ENCODE results near the gene NRIP3.
A peak's percentile ranks its signal among the peaks of the same experiment; 100 is the strongest.
"Not testable (repeated sequence)": the region's sequence is repeated elsewhere in the genome, so short reads cannot be mapped to it uniquely, and the experiment has no call there.

Gene NRIP3

DNA sequence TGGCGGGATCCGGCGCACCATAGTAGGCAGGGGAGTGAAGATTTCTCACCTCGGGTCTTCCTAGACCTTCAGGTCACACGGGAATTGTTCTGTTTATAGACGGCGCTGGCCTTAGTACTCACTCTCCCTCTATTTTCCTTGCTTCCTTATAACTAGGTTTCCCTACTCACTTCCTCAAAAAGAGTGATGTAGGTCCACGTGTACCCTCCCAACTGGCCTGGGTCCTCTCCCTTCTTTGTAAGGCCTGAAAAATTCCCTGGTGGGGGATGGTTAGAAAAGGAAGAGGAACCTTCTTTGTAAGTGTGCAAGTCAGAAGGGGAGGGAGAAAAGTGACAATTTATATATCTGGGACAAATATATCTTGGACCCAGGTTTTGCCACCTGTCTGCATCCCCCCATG is 36.6 kb downstream of the NRIP3 start:
- no peak for DNase-seq

DNA sequence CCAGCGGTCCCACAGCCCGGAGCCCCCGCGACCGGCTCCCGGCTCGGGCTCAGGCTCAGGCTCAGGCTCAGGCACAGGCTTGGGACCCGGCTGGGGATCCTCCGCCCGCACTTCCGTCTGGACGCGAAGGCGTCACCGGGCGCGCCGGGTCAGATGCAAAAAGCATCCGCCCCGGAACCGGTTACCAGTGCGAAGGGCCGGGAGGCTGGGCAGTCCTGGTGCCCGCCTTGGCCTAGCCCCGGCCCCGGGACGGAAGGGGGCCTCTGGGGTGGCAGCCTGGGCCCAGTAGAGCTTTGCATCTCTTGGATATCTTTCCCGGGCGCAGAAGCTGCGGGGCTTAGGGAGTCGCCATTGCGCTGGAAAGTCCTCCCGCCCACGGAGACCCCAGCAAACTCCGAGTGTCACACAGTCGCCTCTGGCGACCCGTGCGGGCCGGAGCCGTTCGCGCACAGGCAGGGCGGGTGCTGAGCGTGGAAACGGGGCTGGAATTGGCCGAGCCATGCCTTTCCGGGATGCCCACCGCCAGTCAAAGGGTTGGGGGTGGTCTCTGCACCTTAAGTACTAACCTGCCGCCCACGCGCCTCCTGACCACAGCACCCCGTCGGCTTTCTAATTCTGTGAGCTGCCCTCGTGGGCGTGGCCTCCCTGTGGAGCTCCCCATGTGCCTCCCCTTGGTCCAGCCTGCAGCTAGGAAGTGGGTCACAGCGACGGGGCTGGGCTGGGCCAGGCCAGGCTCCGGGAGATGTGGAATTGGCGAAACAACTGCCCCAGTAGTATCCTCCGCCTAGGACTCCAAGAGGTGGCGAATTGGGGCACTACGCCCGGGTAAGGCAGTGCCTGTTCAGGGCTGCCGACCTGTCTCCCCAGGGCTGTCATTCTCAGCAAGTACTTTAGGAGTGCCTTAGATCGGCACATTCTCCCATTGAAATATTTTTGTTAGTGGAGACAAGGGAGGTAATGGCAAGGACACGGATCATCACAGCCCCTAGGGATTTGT is 39.2 kb downstream of the NRIP3 start, which contains the start of gene TMEM9B:
TMEM9B (minus strand) TSS at position 119 of the 997 bp plus-strand sequence. CDS start 129 bp downstream, outside the sequence.
- peak; percentile 82 to 84 for DNase-seq

DNA sequence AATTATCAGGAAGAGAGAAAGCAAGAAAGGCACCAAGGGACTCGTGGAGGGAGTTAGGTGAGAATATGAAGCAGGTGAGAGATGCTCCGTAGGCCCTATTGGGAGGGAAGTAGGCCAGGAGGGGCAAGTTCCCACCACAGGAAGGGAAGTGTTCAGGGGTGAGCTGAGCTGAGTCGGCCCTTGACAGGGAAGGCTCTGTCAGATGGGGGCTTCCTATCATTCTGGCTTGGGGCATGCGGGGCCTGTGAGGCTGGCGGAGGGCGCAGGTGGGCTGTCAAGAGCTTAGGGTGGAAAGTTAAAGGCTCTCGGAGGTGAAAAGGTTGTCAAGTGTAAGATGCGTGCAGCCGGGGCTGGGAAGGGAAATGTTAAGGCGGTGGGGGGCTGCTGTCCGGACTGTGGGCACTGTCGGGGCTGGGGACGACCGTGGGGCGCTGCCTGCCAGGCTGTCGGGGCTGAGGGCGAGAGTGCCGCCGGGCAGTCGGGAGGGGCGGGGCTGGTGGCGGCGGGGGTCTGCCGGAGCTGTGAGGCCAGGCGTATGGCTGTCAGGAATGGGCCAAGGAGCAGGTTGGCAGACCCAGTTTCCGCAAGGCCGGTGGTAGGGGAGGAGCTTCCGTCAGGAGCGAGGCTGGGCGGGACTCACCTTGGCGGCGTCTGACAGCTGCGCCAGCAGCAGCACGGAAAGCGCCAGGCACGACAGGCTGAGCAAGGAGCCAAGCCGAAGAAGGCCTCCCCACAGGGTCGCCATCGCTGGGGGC is 40.1 kb downstream of the NRIP3 start:
- peak; percentile 68 to 69 for DNase-seq

DNA sequence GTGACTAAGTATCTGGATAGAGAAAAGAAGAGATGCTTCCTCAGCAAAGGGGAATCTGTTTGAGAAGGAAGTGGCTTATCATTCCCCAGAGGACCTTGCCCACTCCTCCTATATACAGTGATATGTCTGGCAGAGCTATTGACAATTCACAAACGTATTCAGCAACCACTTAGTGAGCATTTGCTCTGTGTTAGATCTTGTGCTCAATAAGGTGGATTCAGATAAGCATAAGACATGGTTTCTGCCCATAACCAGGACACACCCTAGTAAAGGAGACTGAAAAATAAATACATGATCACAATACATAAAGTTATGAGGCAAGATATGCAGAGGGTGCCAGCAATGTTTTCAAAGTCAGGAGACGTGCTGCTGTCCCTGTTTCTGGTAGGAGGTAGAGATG is 41.0 kb downstream of the NRIP3 start:
- no peak for DNase-seq

DNA sequence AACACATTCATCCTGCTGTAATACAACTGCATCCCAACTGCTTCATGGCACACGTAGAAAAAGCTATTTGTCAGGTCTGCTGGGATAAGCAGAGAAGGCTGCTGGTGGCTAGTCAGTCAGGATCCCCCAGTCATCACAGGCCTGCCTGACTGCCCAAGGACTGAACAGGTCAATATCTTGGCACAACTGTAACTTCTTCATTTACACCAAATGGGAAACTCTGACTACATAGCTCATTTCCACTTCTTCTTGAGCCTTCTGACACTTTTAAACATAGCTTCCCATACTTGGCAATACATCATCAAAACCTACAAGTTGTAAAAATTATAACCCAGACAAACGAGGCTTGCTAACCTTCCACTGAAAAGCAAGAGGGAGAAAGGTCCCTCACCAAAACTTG is 42.4 kb downstream of the NRIP3 start:
- no peak for DNase-seq

DNA sequence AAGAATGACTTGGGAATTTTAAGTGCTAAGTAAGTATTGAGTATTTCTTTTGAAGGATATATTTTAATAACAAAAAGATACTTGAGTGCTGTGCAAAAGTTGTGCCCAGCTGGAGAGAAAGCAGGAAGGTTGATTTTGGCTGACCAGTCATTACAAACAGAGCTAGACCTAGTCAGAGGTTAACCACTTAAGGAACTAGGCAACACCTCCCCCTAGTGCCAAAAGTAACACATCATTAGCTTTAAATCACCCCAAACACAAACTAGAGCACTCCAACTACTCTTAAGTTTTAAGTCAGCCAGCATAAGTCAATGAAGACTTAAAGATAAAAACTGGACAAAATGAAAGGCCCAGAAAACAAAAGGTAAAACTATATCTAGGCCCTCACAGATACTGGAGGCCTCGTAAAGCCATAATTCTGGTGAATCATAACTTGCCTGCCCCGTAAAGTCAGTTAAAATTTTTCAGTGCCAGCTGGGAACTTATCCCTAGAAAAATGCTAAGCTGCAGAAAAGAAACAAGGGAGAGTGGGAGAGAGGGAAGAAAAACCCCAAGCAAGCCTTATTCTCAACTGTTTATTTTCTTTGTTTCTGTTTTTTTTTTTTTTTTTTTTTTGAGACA is 44.1 kb downstream of the NRIP3 start:
- DNase-seq: peak; percentile 79 to 85

DNA sequence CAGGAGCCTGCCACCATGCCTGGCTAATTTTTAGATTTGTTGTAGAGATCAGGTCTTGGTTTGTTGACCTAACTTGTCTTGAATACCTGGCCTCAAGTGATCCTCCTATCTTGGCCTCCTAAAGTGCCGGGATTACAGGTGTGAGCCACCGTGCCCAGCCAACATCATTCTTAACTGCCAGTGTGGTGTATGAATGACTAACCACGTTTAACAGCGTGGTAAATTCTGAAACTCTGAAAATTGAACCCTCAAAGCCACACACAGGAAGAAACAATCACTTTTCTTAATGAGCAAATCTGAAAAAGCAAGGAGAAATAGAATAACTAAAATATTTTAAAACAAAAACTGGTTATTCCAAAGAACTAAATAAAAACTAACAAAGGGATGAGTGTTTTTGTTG is 46.9 kb downstream of the NRIP3 start:
- no peak for DNase-seq

DNA sequence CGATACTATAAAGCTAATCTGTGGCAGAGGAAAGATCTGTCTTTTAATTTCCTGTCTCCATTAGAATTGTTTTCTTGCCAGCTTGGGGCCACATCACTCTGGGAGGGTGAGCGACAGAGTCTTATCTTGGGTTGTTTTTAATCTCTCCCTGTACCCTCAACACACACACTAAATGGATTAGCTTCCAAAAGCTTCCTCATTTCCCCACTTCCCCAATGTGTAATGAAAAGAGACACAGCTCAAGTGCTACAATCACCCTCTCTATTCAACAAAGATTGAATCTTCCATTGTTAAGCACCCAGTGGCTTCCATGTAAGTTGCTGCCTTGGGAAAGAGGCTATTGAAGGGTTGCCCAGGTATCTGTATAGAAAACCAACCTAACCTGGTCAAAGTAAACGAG is 54.9 kb downstream of the NRIP3 start:
- peak; percentile 40 to 41 for DNase-seq

DNA sequence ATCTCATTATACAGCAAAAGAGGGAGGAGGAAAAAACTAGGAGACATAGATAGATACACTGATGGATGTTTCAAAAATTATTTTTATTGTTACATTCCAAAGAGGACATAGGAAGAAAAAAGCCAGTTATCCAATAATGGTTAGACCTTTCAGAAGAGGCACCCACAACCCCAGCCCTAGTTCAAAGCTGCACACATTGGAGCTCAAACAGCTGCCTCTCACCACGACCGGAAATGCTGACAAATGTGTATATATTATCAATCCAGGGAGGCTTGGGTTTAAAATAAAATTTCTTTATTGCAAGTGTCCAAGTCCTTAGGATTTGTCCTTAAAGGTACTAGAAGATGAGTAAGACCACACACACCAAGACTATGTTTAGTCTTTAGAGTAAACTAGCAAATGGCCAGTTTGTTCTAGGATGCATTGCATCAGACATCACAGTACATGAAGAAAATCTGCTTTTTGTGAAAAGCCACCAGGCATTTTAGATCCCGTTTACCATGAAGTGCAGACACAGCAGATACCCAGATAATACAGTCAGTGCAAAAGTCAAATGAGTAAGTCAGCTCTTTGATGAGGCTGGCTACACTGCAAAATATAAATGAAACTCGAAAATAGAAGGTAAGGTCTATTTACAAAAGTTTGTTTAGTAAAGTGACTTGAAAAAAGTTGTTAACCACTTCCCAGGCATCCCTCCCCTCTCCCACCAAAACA is 56.4 kb downstream of the NRIP3 start:
- DNase-seq: no peak

DNA sequence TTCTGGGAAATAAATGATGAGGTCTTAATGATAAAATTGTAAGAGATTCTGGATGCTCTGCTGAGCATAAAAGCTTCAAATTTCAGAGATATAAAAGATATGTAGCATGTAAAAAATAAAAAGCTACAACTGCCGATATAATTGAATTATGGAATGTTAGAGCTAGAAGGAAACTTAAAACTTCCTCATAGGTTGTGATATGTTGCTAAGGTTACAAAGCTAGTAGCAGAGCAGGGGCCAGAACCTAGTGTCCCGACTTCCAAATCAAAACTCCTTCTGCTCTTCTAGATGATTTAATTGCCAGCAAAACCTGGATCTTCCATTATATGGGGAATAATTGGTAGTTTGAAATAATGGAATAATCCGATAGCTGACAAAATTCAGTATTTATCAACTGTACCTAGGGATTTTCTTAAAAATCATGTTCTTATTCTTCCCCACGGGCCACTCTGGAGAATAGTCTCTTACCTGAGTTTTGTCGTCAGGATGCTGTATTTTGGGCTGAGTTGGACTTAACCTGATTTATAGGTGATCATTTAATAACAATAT is 61.2 kb downstream of the NRIP3 start, which contains the start of gene ASCL3:
ASCL3 (minus strand) TSS at position 499 of the 549 bp plus-strand sequence. CDS start 4,855 bp downstream, outside the sequence.
- no peak for DNase-seq

DNA sequence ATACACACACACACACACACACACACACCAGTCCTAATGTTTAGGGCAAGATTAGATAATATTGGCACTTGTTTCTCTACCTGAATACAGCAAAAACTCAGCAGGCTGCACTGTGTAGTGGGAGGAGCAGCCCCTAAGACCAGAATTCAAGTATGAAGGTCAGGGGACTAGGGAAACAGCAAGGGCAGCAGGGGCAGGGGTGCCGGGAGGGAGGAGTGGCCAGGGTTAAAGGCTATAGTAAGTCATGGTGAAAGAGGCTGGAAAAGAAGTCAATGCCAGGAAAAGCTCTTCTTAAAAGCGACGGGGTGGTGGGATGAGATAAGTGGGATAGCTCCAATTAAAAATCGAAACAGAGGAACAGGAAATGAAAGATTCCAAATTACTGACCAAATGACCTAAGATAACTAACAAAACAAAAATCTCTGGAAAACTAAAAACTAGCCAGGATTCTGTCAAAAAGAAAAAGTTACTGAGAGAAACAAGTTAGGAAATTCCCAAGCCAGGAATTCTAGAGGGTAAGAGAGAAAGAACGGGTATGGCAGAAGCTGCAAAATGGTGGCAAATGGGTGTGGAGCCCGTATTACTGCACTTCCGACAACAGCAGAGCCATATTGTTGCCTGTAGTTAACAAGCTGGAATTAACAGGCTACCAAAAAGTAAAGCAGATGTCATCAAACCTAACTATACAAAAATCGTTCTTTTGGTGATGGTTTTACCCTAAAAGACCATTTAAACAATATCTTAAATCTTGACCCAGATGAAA is 62.3 kb downstream of the NRIP3 start:
- DNase-seq: no peak

DNA sequence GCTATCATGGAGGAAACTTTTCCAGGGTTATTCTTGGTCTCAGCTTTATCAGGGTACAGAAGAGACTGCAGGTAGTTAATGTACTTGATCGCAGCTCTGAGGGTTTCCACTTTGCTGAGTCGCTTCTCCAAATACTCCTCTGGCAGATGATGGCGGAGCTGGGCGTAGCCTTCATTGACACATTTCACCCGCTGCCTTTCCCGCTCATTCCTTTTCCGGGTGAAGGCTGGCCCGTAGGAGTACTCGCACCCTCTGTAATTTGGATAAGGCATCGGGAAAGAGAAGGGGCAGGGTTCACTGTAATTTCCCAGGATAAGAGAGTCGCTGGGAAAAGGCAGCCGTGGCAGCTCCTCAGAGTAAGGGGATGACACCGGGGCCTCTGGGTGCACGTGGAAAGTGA is 66.1 kb downstream of the NRIP3 start:
- DNase-seq: no peak

DNA sequence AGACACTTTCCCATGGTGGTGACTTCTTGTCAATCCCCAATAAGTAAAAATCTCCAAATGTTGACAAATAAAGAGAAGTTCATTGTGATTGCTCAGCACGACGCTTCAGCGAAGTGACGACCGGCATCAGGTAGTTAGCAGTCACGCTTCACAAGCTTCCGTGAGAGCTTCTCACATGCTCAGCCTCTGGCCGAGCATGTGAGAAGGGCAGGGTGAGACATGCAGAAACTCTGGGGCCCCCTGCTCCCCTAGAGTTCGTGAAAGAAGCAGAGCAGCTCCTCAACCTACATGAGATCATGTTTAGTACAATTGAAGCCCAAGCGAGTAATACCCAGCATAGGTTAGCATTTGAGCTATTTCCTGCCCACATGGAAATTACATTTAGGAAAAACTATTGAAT is 66.6 kb downstream of the NRIP3 start:
- DNase-seq: no peak

DNA sequence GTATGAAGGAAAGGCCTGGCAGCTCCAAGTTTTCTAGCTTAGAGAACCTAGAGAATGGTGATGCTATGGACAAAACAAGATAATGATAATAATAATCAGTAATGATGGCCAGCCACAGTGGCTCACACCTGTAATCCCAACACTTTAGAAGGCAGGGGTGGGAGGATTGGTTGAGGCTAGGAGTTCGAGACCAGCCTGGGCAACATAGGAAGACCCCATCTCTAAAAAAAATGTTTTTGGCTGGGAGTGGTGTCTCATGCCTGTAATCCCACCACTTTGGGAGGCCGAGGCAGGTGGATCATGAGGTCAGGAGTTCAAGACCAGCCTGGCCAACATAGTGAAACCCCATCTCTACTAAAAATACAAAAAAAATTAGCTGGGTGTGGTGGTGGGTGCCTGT is 68.0 kb downstream of the NRIP3 start:
- DNase-seq: not testable (repeated sequence)

DNA sequence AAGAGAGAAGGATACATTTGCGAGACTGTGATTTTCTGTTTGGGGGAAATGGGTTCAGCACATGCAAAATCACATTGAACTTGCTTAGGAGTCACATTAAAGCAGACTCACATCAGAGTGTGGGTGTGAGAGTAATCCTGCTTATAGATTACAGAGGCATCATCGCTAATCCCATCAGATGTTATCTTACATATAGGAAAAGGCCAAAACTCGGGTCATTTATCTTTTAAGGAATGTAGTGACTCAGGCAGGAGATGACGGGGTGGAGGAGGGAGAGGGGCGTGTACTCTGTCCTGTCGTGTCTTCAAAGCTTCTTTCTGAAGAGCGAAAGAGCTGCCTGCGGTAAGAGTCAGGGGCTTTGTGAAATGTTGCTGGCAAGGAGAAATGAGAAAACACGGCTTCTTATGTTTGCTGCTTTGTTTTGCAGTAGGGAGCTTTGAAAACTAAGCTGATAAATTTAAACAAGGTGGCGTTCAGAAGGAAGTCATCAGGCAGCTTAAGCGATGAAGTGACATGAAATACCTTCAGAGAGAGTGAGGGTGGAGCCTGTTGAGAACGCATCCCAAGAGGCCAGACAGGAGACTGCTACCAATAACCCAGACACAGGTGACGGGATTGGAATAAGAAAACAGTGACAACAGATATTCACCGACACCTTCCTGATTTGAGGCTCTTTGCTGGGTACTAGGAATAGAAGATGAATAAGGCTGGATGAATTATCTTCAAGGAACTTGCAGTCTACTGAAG is 68.9 kb downstream of the NRIP3 start:
- DNase-seq: no peak

DNA sequence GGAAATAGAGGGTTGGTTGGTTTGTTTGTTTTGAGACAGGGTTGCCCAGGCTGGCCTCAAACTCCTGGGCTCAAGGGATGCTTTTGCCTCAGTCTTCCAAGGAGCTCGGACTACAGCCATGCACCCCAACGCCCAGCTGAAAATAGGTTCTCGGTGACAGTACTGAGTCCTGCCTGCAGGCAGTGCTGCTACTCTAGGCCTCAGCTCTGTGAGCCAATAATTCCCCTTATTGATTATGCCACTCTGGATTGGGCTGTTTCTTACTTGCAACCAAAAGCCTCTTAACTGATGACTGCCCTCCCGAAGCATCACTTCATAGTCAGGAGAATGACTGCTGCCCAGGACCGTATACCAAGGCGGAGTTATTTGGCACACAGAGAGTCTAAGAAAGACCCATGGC is 69.9 kb downstream of the NRIP3 start:
- no peak for DNase-seq

DNA sequence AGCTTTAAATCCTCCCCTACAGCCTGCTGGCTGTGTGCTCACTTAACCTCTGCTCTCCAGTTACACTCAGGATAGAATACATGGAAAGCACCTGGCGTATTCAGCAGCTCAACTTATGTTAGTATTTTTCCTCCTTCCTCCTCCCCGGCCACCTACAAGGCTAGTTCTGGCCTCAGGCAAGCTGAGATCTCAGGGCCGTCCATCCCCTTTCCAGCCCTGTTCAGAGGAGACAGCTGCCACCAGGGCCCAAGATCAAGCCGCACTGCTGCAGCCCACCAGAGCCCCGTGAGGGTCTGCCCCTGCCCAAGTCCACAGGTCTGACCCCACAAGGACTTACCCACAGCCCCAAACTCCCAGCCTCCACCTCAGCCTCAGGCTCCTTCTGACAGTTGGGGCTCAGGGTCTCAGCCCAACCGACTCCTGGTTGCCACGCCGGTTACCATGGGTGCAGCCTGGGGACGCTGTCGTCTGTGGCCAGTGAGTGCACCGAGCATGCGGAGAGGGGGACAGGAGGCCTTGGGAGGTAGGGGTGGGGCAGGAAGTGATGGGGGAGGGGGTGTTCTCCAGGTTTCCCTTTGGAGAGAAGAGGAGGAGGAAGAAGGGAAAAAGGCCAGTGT is 71.1 kb downstream of the NRIP3 start, which contains the start of gene C11orf16:
C11orf16 (minus strand) TSS at position 384 of the 617 bp plus-strand sequence. CDS start 639 bp downstream, outside the sequence.
- DNase-seq: no peak
